B cell (primary cell): Measurements from ENCODE around the gene IGHMBP2. TPM values are rescaled to one million over a fixed set of nuclear protein-coding genes. Genes with fewer than 3 reads are reported as not detected.
A peak's percentile ranks its signal among the peaks of the same experiment; 100 is the strongest.

Experiments used
- ATAC-seq: fragments of 200-7000 bp; cut with Tn5 transposase; one replicate; pipeline ENCODE4 v1.10.0; 2021; ENCODE audit warnings: low read depth, mild to moderate bottlenecking, moderate number of reproducible peaks, moderate library complexity
- CTCF ChIA-PET: fragments of 350-600 bp; sonication (Branson Sonifier 250); formaldehyde crosslinking; loops from one replicate; lab custom pipeline; 2021; ENCODE audit warnings: antibody characterized with exemption, inconsistent platforms; lab: Charles Lee
- POLR2A ChIA-PET: fragments of 350-600 bp; sonication (Branson Sonifier 250); formaldehyde crosslinking; loops from one replicate; lab custom pipeline; 2021; ENCODE audit warnings: antibody characterized with exemption; lab: Charles Lee
- DNase-seq: peaks from one replicate; pipeline ENCODE4 v3.0.0; 2013
- H2AFZ ChIP-seq: 2 replicates; pipeline ENCODE4 v1.6.1; 2012; ENCODE audit warnings: mild to moderate bottlenecking, low read depth, low read length; ENCODE audit not compliant: insufficient read depth, poor library complexity, severe bottlenecking
- H3K27ac ChIP-seq, 2 donors: 1 replicate in 1 of 2; 2 replicates in 1 of 2; pipeline ENCODE4 v1.5.1; 2012 to 2013; ENCODE audit warnings: low read length in 2 of 2, mild to moderate bottlenecking in 2 of 2, moderate library complexity in 1 of 2
- H3K27me3 ChIP-seq, 4 experiments: fragments of 200-600 bp in 1 of 4; sonication (generic) in 1 of 4; replicated peaks in 1 of 4; 1 replicate in 2 of 4; 2 replicates in 2 of 4; pipeline versions ENCODE4 v1.6.1 to v1.7.0; 2013 to 2016; ENCODE audit warnings: low read length in 3 of 4, mild to moderate bottlenecking in 2 of 4, mixed read lengths in 1 of 4, moderate library complexity in 1 of 4; ENCODE audit not compliant: insufficient read depth in 4 of 4, control insufficient read depth in 3 of 4; ENCODE audit errors: control extremely low read depth in 1 of 4
- H3K36me3 ChIP-seq, 2 experiments: replicated peaks in 1 of 2; 1 replicate in 1 of 2; 2 replicates in 1 of 2; pipeline versions ENCODE4 v1.6.1 to v1.7.1; 2013; ENCODE audit warnings: low read length in 1 of 2; ENCODE audit not compliant: insufficient read depth in 2 of 2, control insufficient read depth in 1 of 2; ENCODE audit errors: control extremely low read depth in 1 of 2, extremely low read depth in 1 of 2
- H3K4me1 ChIP-seq, 2 donors: fragments of 200-600 bp in 1 of 2; sonication (generic) in 1 of 2; 1 replicate in 1 of 2; 2 replicates in 1 of 2; pipeline versions ENCODE4 v1.5.1 to v1.6.1; 2013 to 2017; ENCODE audit warnings: low read length in 2 of 2; ENCODE audit not compliant: control insufficient read depth in 2 of 2, insufficient read depth in 2 of 2
- H3K4me2 ChIP-seq: replicated peaks from 2 replicates; pipeline ENCODE3; 2012; ENCODE audit warnings: mild to moderate bottlenecking, low read depth, low read length; ENCODE audit not compliant: poor library complexity, severe bottlenecking
- H3K4me3 ChIP-seq, 5 experiments: fragments of 200-600 bp in 1 of 5; sonication (generic) in 1 of 5; 1 replicate in 3 of 5; 2 replicates in 2 of 5; pipeline versions ENCODE4 v1.5.1 to v1.7.0; 2011 to 2016; ENCODE audit warnings: low read length in 4 of 5, mild to moderate bottlenecking in 4 of 5, low read depth in 2 of 5, control low read depth in 1 of 5, moderate library complexity in 1 of 5; ENCODE audit not compliant: insufficient read depth in 1 of 5; ENCODE audit errors: control extremely low read depth in 1 of 5, extremely low read depth in 1 of 5
- H3K79me2 ChIP-seq: fragments of 200-600 bp; sonication (generic); one replicate; pipeline ENCODE4 v1.6.0; 2016; ENCODE audit warnings: low read length; ENCODE audit not compliant: control insufficient read depth, insufficient read depth
- H3K9ac ChIP-seq: fragments of 200-600 bp; sonication (generic); 2 replicates; pipeline ENCODE4 v1.6.1; 2017; ENCODE audit warnings: mild to moderate bottlenecking, low read length, moderate library complexity
- H3K9me3 ChIP-seq, 3 donors: one replicate each; pipeline versions ENCODE4 v1.6.1 to v1.7.1; 2013; ENCODE audit warnings: low read length in 2 of 3; ENCODE audit not compliant: control insufficient read depth in 2 of 3, insufficient read depth in 1 of 3; ENCODE audit errors: control extremely low read depth in 1 of 3
- H4K20me1 ChIP-seq: 2 replicates; pipeline ENCODE4 v1.6.0; 2012; ENCODE audit warnings: mild to moderate bottlenecking, low read length; ENCODE audit not compliant: insufficient read depth, control insufficient read depth, poor library complexity, severe bottlenecking
- H3K27ac Mint-ChIP-seq: one replicate; pipeline ENCODE4 v1.8.0; 2021; ENCODE audit warnings: mixed read lengths
- H3K27me3 Mint-ChIP-seq: one replicate; pipeline ENCODE4 v1.8.0; 2021; ENCODE audit warnings: mixed read lengths
- H3K4me1 Mint-ChIP-seq: one replicate; pipeline ENCODE4 v1.8.0; 2021; ENCODE audit warnings: mixed read lengths
- H3K4me3 Mint-ChIP-seq: one replicate; pipeline ENCODE4 v1.8.0; 2021; ENCODE audit warnings: mixed read lengths
- H3K9me3 Mint-ChIP-seq: one replicate; pipeline ENCODE4 v1.8.0; 2022; ENCODE audit warnings: mixed read lengths; ENCODE audit not compliant: insufficient read depth
- EZH2 ChIP-seq: IDR thresholded peaks from 2 replicates; pipeline ENCODE4 v1.6.1; 2012; ENCODE audit warnings: borderline replicate concordance, low read depth, mild to moderate bottlenecking, moderate library complexity, low read length; ENCODE audit not compliant: insufficient read depth, poor library complexity, severe bottlenecking
- WGBS: methylation state at CpG from one replicate; pipeline ENCODE4 v1.1.5; 2013; ENCODE audit warnings: missing lambda C conversion rate; ENCODE audit not compliant: insufficient coverage; 5-methylcytosine and 5-hydroxymethylcytosine counted together
- intact Hi-C: fragments of 100-400 bp; cut with micrococcal nuclease; formaldehyde crosslinking; loops from one replicate; pipeline ENCODE4 v1.10.0; 2022
- polyA plus RNA-seq: library from polyadenylated mRNA; depleted of rRNA; stranded (reverse); fragments of >200 nt; gene quantifications from 2 replicates; pipeline ENCODE4 v1.2.3, GENCODE V29; 2012
- total RNA-seq, 2 donors: library from RNA; stranded (reverse); fragments of 120-200 nt in 1 of 2; gene quantifications; 1 replicate in 1 of 2; 2 replicates in 1 of 2; pipeline versions ENCODE4 v1.2.3 to v1.2.4, GENCODE V29; 2013 to 2022
- TF ChIP-seq, protein P1 (sequence below): fragments of 200-600 bp; IDR thresholded peaks from one replicate; pipeline ENCODE4 v1.8.0; 2022; ENCODE audit warnings: antibody characterized with exemption, mild to moderate bottlenecking

IGHMBP2 gene
- total and polyA plus RNA-seq, 2 donors (not counting 1 experiment from before 2014, with no cell fraction given), result 41.4 to 42.9 TPM

DNA sequence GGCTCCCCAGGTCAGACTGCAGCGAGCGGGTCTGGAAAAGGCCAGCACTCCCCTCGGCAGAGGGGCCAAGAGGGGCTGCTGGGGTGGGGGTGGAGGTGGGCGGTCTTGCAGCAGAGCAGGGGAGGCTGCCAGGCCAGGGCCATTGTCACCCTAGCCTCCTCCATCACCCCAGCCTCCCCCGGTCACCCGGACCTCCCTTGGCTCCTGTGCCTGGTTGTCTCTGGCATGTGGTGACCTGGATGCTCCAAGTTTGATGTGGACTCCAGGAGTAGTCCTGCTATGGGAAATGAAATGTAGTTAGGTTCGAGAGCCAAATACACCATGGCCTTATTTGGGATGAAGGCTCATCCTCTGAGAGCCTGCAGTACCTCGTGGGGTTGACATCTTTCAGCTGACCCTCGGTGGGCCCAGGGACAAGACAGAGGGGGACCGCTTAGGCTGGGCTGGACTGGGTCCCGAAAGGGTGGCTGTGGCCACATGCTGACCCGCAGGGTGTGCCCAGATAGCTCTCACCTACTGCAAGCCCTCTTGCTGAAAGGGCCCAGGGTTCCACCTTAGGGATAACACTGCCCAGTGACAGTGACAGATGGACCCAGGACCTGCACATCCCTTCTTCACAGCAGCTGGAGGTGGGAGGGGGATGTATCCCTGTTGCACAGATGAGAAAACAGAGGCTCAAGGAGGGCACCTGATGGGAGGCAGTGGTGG lies 53.0 kb downstream of the IGHMBP2 start:
- H3K27ac ChIP-seq, result no peak overlapping the region
- ChIA-PET POLR2A (no interaction called here), CTCF (interaction anchor here (1.6 kb wide), 1 partner anchor 132 kb away, joined by 5 read pairs; no protein-coding TSS in a partner anchor)
- H3K9ac ChIP-seq, result no peak overlapping the region
- peaks cover 0 to 13% (median 0%) of the 10 kb centered on the region in 3 donors for H3K9me3 ChIP-seq
- peaks cover 0 to 8% (median 0%) of the 10 kb centered on the region in 4 experiments for H3K27me3 ChIP-seq
- H3K4me1 Mint-ChIP-seq, result peaks cover 8% of the 10 kb centered on the region
- no peaks in the 10 kb centered on the region for H4K20me1 ChIP-seq
- H3K36me3 ChIP-seq, result no peaks in the 10 kb centered on the region
- DNase-seq, result no peak
- intact Hi-C loops, result loop anchor here (2.0 kb wide), 1 partner anchor 132 kb away; no protein-coding TSS in a partner anchor
- H2AFZ ChIP-seq, result no peak overlapping the region
- H3K4me1 ChIP-seq, result peaks cover 4 to 13% of the 10 kb centered on the region in 2 donors
- no peak overlapping the region for H3K4me3 Mint-ChIP-seq
- TF ChIP-seq, protein P1, sequence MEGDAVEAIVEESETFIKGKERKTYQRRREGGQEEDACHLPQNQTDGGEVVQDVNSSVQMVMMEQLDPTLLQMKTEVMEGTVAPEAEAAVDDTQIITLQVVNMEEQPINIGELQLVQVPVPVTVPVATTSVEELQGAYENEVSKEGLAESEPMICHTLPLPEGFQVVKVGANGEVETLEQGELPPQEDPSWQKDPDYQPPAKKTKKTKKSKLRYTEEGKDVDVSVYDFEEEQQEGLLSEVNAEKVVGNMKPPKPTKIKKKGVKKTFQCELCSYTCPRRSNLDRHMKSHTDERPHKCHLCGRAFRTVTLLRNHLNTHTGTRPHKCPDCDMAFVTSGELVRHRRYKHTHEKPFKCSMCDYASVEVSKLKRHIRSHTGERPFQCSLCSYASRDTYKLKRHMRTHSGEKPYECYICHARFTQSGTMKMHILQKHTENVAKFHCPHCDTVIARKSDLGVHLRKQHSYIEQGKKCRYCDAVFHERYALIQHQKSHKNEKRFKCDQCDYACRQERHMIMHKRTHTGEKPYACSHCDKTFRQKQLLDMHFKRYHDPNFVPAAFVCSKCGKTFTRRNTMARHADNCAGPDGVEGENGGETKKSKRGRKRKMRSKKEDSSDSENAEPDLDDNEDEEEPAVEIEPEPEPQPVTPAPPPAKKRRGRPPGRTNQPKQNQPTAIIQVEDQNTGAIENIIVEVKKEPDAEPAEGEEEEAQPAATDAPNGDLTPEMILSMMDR, result no peak
- no peak for TF ChIP-seq EZH2
- WGBS, result 93% methylated on average over 6 of the region's 12 CpGs
- peak overlapping the region; percentile 22 for H3K4me2 ChIP-seq
- H3K4me3 ChIP-seq, result no peak overlapping the region
- H3K9me3 Mint-ChIP-seq, result no peaks in the 10 kb centered on the region
- H3K27me3 Mint-ChIP-seq, result no peaks in the 10 kb centered on the region
- ATAC-seq, result no peak
- no peaks in the 10 kb centered on the region for H3K79me2 ChIP-seq
- H3K27ac Mint-ChIP-seq, result no peak overlapping the region

DNA sequence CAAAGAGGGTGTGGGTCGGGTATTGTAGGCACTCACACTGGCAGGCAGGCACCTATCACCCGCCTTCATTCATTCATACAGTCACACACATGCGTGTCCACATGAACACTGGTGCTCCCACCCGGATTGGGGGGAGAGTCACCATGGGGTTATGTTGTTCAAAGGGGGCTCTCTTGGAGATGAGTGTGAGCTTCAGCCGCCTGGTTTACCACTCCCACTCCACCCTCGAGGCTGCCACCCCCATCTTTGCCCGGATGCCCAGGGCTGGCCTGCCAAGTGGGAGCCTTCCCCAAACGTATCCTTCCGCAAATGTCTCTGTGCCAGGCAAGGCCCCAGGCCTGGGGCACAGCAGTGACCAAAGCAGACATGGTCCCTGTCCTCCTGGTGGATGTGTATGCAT lies 54.5 kb downstream of the IGHMBP2 start:
- H3K27ac ChIP-seq, result no peak overlapping the region
- peaks cover 3% of the 10 kb centered on the region for H3K27me3 Mint-ChIP-seq
- DNase-seq (no peak), ATAC-seq (no peak)
- no peak overlapping the region for H3K4me3 ChIP-seq
- H3K27me3 ChIP-seq, result peaks cover 0 to 8% (median 0%) of the 10 kb centered on the region in 4 experiments
- H3K4me2 ChIP-seq, result no peak overlapping the region
- H3K4me3 Mint-ChIP-seq, result no peak overlapping the region
- no peak overlapping the region for H3K27ac Mint-ChIP-seq
- no peaks in the 10 kb centered on the region for H3K36me3 ChIP-seq
- H3K9ac ChIP-seq, result no peak overlapping the region
- no peak for TF ChIP-seq EZH2
- TF ChIP-seq, protein P1, result no peak
- peaks cover 4 to 21% of the 10 kb centered on the region in 2 donors for H3K4me1 ChIP-seq
- CTCF ChIA-PET, result no interaction called here
- no peaks in the 10 kb centered on the region for H3K79me2 ChIP-seq
- H3K4me1 Mint-ChIP-seq, result peaks cover 16% of the 10 kb centered on the region
- H3K9me3 ChIP-seq, result peaks cover 0 to 13% (median 0%) of the 10 kb centered on the region in 3 donors
- H4K20me1 ChIP-seq, result no peaks in the 10 kb centered on the region
- POLR2A ChIA-PET, result no interaction called here
- intact Hi-C loops, result no loop called here
- H3K9me3 Mint-ChIP-seq, result no peaks in the 10 kb centered on the region
- WGBS, result 94% methylated on average over 5 of the region's 9 CpGs
- no peak overlapping the region for H2AFZ ChIP-seq
